Smooth muscle cell (in vitro differentiated cells): ENCODE measurements around the gene ZNF318. TPM values are rescaled to one million over a fixed set of nuclear protein-coding genes. Genes with fewer than 3 reads are reported as not detected.
"Not testable (repeated sequence)": the region's sequence is repeated elsewhere in the genome, so short reads cannot be mapped to it uniquely, and the experiment has no call there.

Experiments used
- DNase-seq: peaks from one replicate; lab custom pipeline; 2025; ENCODE audit not compliant: unreplicated experiment; lab: John Stamatoyannopoulos, UW
- H2AFZ ChIP-seq: fragments of 200-600 bp; sonication (generic); 2 replicates; pipeline ENCODE4 v1.6.0; 2016; ENCODE audit warnings: antibody characterized with exemption, low read depth, mild to moderate bottlenecking
- H3F3A ChIP-seq: fragments of 200-600 bp; sonication (generic); 2 replicates; pipeline ENCODE4 v1.6.0; 2017; ENCODE audit warnings: antibody characterized with exemption, low read depth
- H3K27ac ChIP-seq: fragments of 200-600 bp; sonication (generic); 2 replicates; pipeline ENCODE4 v1.5.1; 2016; ENCODE audit warnings: low read depth, mild to moderate bottlenecking
- H3K27me3 ChIP-seq: fragments of 200-600 bp; sonication (generic); 2 replicates; pipeline ENCODE4 v1.6.1; 2016; ENCODE audit warnings: low read depth, mild to moderate bottlenecking
- H3K36me3 ChIP-seq: fragments of 200-600 bp; sonication (generic); 2 replicates; pipeline ENCODE4 v1.5.1; 2016; ENCODE audit warnings: low read depth
- H3K4me1 ChIP-seq: fragments of 200-600 bp; sonication (generic); 2 replicates; pipeline ENCODE4 v1.5.1; 2016; ENCODE audit warnings: low read depth
- H3K4me2 ChIP-seq: fragments of 200-600 bp; sonication (generic); 2 replicates; pipeline ENCODE4 v1.6.0; 2016; ENCODE audit warnings: mild to moderate bottlenecking
- H3K4me3 ChIP-seq: fragments of 200-600 bp; sonication (generic); 2 replicates; pipeline ENCODE4 v1.5.1; 2016; ENCODE audit warnings: mild to moderate bottlenecking
- H3K79me2 ChIP-seq: fragments of 200-600 bp; sonication (generic); 2 replicates; pipeline ENCODE4 v1.6.0; 2016; ENCODE audit warnings: low read depth, mild to moderate bottlenecking
- H3K9ac ChIP-seq: fragments of 200-600 bp; sonication (generic); 2 replicates; pipeline ENCODE4 v1.6.0; 2016; ENCODE audit warnings: low read depth
- H3K9me3 ChIP-seq: fragments of 200-600 bp; sonication (generic); replicated peaks from 2 replicates; pipeline ENCODE4 v1.5.1; 2016; ENCODE audit warnings: low read depth
- H4K20me1 ChIP-seq: fragments of 200-600 bp; sonication (generic); 2 replicates; pipeline ENCODE4 v1.6.0; 2016; ENCODE audit warnings: low read depth
- WGBS: methylation state at CpG from one replicate; pipeline ENCODE4 v1.1.7; 2016; ENCODE audit warnings: low lambda C conversion rate; 5-methylcytosine and 5-hydroxymethylcytosine counted together
- polyA plus RNA-seq: library from polyadenylated mRNA; unstranded; fragments of >200 nt; fragmentation: Nextera tagmentation; extraction: Ambion mirVana; gene quantifications from 2 replicates; pipeline ENCODE4 v1.2.1, GENCODE V29; 2016
- total RNA-seq: library from RNA; depleted of rRNA; stranded (reverse); fragments of >200 nt; gene quantifications from 2 replicates; pipeline ENCODE4 v1.2.3, GENCODE V29; 2014
- TF ChIP-seq, protein P1 (sequence below): fragments of 200-600 bp; sonication (generic); IDR thresholded peaks from 2 replicates; pipeline ENCODE4 v1.5.1; 2017; ENCODE audit warnings: borderline replicate concordance, mild to moderate bottlenecking, antibody characterized with exemption; ENCODE audit not compliant: insufficient read depth, poor library complexity, severe bottlenecking

The ZNF318 gene
- total and polyA plus RNA-seq, 2 experiments from 2014 or later = 5.8 to 14.7 TPM

DNA sequence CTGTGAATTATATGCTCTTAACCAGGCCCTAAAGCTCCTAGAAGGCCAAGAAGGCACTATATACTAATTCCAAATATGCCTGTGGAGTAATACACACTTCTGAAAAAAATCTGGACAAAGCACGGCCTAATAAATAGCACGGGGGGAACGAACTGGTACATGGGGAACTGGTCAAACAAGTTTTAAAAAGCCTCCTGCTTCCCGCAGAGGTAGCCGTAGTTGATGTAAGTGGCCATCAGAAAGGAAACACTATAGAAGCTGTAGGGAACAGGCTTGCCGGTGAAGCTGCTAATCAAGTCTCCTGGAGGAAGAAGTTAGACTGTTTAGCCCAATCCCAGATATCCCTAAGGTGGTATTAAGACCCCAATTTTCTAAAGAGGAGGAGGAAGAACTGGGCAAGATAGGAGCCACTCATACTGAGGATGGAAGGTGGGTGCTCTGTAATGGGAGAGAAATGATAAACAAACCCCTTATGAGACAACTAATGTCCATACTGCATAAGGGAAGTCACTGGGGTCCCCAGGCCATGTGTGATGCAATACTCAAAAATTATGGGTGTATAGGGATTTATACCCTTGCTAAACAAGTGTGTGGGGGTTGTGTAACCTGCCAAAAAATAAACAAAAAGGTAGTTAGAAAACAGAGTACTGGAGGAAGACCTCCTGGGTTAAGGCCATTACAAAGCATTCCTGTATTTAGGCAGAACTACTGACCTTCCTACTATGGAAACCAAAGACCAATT, 27.1 kb upstream of the ZNF318 start:
- Histone ChIP-seq H3F3A (no peaks in the 10 kb centered on the region), H3K36me3 (no peaks in the 10 kb centered on the region), H3K27ac (no peak overlapping the region), H3K4me2 (no peak overlapping the region), H3K4me1 (peaks cover 8% of the 10 kb centered on the region), H3K4me3 (no peak overlapping the region), H3K9ac (no peak overlapping the region), H3K79me2 (no peaks in the 10 kb centered on the region), H3K9me3 (no peaks in the 10 kb centered on the region), H2AFZ (no peak overlapping the region), H4K20me1 (no peaks in the 10 kb centered on the region), H3K27me3 (no peaks in the 10 kb centered on the region)
- DNase-seq = no peak
- WGBS = 61% methylated on average over 6 of the region's 6 CpGs
- TF ChIP-seq, protein P1, sequence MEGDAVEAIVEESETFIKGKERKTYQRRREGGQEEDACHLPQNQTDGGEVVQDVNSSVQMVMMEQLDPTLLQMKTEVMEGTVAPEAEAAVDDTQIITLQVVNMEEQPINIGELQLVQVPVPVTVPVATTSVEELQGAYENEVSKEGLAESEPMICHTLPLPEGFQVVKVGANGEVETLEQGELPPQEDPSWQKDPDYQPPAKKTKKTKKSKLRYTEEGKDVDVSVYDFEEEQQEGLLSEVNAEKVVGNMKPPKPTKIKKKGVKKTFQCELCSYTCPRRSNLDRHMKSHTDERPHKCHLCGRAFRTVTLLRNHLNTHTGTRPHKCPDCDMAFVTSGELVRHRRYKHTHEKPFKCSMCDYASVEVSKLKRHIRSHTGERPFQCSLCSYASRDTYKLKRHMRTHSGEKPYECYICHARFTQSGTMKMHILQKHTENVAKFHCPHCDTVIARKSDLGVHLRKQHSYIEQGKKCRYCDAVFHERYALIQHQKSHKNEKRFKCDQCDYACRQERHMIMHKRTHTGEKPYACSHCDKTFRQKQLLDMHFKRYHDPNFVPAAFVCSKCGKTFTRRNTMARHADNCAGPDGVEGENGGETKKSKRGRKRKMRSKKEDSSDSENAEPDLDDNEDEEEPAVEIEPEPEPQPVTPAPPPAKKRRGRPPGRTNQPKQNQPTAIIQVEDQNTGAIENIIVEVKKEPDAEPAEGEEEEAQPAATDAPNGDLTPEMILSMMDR = no peak

GRCh38 chr6:43395776-43396175, 26.3 kb upstream of the ZNF318 start:
- DNase-seq = no peak
- no peak overlapping the region for H3K4me3 ChIP-seq
- H3K4me1 ChIP-seq = peaks cover 11% of the 10 kb centered on the region
- no peaks in the 10 kb centered on the region for H3K9me3 ChIP-seq
- no peaks in the 10 kb centered on the region for H3K79me2 ChIP-seq
- H2AFZ ChIP-seq = no peak overlapping the region
- H3F3A ChIP-seq = no peaks in the 10 kb centered on the region
- no peaks in the 10 kb centered on the region for H4K20me1 ChIP-seq
- H3K36me3 ChIP-seq = no peaks in the 10 kb centered on the region
- H3K4me2 ChIP-seq = no peak overlapping the region
- H3K27ac ChIP-seq = no peak overlapping the region
- H3K27me3 ChIP-seq = no peaks in the 10 kb centered on the region
- 85% methylated on average over 4 of the region's 4 CpGs for WGBS
- H3K9ac ChIP-seq = no peak overlapping the region
- TF ChIP-seq, protein P1 = no peak

GRCh38 chr6:43394982-43395381, 25.5 kb upstream of the ZNF318 start:
- no peak overlapping the region for H3K4me2 ChIP-seq
- DNase-seq = no peak
- no peaks in the 10 kb centered on the region for H3K79me2 ChIP-seq
- no peaks in the 10 kb centered on the region for H4K20me1 ChIP-seq
- H3K27me3 ChIP-seq = no peaks in the 10 kb centered on the region
- H3K4me1 ChIP-seq = peaks cover 11% of the 10 kb centered on the region
- TF ChIP-seq, protein P1 = no peak
- H3K27ac ChIP-seq = no peak overlapping the region
- H3K9ac ChIP-seq = no peak overlapping the region
- WGBS = 100% methylated on average over 4 of the region's 4 CpGs
- H2AFZ ChIP-seq = no peak overlapping the region
- no peaks in the 10 kb centered on the region for H3K9me3 ChIP-seq
- no peaks in the 10 kb centered on the region for H3F3A ChIP-seq
- H3K4me3 ChIP-seq = no peak overlapping the region
- no peaks in the 10 kb centered on the region for H3K36me3 ChIP-seq

GRCh38 chr6:43393602-43394001, 24.2 kb upstream of the ZNF318 start:
- H3K4me1 ChIP-seq = peaks cover 11% of the 10 kb centered on the region
- no peak for DNase-seq
- no peaks in the 10 kb centered on the region for H3K9me3 ChIP-seq
- WGBS = 79% methylated on average over 5 of the region's 5 CpGs
- no peaks in the 10 kb centered on the region for H3K79me2 ChIP-seq
- peak overlapping the region; percentile 31 for H3K4me3 ChIP-seq
- no peaks in the 10 kb centered on the region for H4K20me1 ChIP-seq
- peak overlapping the region; percentile 61 for H3K27ac ChIP-seq
- peak overlapping the region; percentile 2 for H3K9ac ChIP-seq
- peak overlapping the region; percentile 97 for H2AFZ ChIP-seq
- no peaks in the 10 kb centered on the region for H3K36me3 ChIP-seq
- peak overlapping the region; percentile 74 for H3K4me2 ChIP-seq
- no peaks in the 10 kb centered on the region for H3F3A ChIP-seq
- no peaks in the 10 kb centered on the region for H3K27me3 ChIP-seq
- TF ChIP-seq, protein P1 = no peak

- Histone ChIP-seq H3K4me2 (peak overlapping the region; percentile 74), H3K4me1 (peaks cover 11% of the 10 kb centered on the region), H2AFZ (peak overlapping the region; percentile 97), H3K4me3 (peak overlapping the region; percentile 31), H3K27ac (peak overlapping the region; percentile 61), H3K9ac (peak overlapping the region; percentile 2)
- not testable (repeated sequence) for H3K79me2 ChIP-seq, H3K36me3 ChIP-seq, DNase-seq, H3F3A ChIP-seq, H3K9me3 ChIP-seq, H4K20me1 ChIP-seq, H3K27me3 ChIP-seq
- 8% methylated on average over 11 of the region's 11 CpGs for WGBS
These were observed 23.7 kb upstream of the ZNF318 start for GRCh38 chr6:43393133-43393532.
